Stimulated activated CD8-positive, alpha-beta memory T cell treated with anti-CD3 and anti-CD28 coated beads, Interleukin-15, amount 100 ng/mL, for 48 hours (primary cell): ENCODE data around the gene ZNF423.

Experiments used
- DNase-seq, 2 donors: peaks; one replicate each; pipeline ENCODE4 v3.0.0-alpha.2; 2020; ENCODE audit warnings: low read depth in 2 of 2

The ZNF423 gene

DNA sequence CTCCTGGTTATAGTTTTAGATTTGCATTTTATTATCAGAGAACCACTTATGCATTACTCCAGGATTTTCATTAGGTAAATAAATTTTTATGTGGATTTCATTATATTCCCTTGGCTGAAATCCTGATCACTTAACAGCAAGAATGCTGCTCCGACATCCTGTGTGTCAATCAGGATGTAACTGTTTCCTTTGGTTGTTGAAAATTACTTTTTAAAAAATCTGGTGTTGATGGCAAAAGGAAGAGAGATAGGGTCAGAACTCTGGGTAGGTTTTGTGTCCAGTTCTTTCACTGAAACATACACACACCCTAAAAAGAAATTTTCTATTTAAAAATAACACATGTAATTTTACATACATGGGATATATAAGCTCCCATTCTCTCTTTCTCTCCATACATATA is 30.9 kb downstream of the ZNF423 start:
- DNase-seq: no peak

DNA sequence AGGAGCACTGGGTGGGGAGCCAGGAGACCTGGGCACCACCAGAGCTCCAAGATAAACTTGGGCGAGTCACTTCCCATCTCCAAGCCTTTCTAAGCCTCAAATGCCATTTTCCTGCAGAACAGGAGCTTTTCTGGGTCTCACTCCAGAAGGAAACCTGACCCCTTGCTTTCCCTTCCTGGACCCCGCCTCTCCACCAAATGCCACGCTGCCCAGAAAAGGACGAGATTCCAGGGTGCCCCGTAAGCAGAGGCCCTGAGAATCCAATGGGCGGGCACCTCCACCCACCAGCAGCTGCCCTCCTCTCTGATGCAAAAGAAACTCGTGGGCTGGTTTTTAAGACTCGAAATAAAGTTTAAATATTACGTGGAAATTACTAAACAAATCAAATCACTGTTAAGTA is 31.3 kb downstream of the ZNF423 start:
- DNase-seq: no peak

DNA sequence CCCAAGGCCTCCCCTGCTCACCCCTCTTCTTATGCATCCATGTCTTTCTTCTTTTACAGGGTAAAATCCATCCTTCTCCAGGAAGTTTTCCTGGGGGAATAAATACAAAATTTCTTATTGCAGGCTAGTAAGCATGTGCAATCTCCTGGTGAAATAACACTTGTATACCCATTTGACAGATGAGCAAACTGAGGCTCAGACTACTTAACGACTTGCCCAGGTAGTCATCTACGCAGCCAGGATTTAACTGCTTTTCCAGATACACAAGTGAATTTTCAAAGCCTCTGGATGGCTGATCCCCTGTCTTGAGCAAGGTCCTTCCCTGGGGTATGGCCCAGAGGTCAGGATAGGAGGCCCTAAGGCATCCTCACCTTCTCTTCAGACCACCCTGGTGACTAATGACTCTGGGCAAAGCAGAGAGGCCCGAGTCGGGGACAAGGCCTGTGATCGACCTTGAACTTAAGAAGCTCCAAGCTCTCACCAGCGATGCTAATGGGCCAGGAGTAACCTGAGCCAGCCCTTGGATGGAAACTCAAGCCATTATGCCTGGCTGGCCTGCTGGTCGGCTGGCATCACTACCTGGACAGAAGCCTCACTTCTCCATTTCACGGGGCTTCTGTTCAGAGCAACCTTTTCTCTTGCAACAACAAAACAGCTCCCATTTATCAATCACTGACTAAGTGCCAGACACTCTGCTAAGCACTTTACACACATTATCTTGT is 33.1 kb downstream of the ZNF423 start:
- no peak for DNase-seq

DNA sequence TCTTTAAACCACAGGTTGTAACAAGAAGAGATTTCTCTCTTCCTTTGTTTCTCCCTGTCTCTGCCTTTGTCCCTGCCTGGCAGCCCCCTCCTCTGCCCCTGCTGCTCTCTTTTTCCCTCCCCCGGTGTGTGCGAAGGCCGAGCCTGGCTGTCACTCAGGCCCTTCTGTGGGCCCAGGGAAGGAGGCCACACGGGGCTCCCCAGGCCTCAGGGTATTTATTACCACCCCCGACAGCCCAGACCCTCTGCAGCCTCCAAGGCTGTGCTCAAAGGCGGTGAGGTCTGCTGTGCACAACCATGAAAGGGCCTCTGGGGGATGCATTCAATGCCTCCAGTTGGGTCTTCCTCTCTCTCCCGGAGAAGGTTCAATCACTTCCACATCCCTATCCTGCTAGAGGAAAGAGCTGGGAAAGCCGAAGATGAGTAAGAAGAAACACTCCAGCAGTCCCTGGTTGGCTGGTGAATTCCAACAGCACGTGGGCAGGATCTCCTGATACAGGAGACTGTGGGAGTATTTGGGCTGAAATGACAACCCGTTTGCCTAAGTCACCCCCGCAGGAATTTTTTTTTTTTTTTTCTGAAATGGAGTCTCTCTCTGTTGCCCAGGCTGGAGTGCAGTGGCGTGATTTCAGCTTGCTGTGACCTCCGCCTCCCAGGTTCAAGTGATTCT is 34.2 kb downstream of the ZNF423 start:
- DNase-seq: no peak

DNA sequence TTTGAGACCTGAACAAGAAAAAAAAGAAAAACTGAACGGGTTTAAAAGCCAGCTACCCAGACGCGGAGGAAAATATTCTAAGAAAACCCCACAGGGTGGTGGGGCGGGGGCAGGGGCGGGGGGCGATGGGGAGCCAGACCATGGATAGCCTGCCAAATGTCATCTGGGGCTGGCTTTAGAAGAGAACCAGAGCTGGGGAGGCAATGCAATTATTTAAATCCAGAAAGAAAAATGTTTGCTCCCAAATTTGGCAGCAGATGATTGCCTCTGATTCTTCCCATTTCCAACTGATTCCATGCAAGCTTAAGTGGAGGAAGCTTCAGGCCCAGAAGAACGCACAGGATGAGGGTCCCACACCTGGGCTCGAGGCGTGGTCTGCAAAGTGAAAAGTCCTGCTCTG is 34.8 kb downstream of the ZNF423 start:
- DNase-seq: no peak

DNA sequence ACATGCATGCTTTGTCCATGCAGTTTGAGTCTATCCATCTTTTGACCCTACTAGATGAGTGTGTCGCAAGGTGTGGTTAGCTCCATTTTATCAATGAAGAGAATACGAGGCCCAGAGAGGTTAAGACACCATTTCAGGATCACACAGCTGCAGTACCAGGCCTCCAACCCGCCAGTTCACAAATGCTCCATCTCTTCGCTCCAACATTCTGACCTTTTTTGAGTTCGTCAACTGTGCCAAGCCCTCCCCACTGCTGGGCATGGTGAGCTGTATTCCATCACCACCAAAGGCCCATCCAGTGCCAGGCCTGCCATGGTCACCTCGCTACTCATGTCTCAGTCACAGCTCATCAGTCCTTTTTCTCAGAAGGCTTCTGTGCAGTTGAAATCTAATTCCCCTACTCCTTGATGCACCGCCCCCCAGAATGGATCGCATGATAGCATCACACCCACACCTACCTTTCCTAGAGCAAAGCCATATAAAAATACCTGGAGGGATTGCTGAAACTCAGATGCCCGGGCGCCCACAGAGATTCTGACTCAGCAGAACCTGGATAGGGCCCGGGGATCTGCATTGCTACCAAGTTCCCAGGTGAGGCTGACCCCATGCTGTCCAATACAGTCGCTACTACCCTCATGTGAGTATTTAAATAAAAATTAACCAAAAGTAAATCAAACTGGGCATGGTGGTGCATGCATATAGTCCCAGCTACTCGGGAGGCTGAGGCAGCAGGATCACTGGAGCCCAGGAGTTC is 38.0 kb downstream of the ZNF423 start:
- DNase-seq: no peak

DNA sequence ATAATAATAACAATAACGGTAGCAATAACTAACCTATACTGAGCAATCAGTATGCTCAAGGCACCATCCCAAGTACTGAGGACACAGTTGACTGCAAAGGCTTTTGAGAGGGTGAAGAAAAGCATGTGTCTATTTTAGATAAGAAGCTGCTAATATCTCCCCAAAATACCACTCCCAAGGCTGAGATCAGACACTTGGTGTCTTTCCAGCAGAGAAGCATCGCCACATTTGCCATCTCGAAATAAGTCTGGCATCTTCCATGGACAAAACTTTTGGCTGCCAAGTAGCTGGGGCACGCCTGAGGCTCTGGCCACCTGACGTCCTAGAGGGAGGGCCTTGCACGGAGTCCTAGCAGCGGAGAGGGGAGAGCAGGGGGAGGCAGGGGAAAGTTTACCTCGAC is 39.0 kb downstream of the ZNF423 start:
- no peak for DNase-seq

DNA sequence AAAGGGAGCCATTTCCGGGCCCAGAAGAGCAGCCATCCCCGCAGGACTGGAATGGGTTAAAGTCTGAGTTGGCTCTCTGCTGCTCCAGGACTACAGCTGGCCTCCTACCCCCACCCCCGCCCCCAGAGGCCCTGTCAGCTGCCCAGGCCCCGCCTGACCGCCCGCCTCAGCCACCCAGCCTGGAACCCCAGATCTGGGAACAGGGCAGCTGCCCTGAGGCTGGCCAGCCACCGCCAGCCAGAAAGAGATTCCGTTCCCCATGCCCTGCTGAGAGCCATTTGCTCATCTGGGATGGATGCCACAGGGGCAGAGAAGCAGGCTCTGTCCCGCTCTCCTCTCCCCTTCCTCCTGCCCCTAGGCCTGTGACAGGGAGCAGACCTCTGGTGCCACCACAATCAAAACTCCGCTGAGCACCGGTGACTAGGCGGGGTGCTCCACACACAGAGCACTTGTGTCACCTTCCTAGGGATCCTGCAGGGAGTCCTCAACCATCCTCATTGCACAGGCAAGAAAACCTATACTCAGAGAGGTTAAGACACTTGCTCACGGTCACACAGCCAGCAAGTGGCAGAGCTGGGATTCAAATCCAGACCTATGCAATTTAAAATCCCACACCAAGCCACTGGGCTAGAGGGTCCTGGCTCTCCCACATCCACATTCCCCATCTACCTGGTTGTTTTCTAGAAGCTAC is 44.1 kb downstream of the ZNF423 start:
- no peak for DNase-seq

DNA sequence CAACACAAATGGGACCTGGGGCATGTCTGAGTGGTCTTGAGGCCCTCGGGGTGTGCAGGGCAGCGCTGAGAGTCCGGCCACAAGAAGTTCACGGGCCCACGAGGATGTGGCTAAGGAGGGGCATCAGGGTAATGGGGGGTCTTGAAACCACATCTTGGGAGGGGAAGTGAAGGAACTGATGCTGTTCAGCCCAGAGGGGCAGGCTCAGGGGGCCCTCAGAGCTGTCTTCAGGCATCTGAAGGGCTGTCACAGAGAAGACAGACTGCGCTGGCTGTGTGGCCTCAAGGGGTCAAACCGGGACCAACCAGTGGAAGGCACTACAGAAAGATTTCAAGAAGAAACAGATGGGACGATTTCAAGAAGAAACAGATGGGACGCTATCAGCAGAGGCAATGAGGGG is 45.1 kb downstream of the ZNF423 start:
- DNase-seq: no peak

DNA sequence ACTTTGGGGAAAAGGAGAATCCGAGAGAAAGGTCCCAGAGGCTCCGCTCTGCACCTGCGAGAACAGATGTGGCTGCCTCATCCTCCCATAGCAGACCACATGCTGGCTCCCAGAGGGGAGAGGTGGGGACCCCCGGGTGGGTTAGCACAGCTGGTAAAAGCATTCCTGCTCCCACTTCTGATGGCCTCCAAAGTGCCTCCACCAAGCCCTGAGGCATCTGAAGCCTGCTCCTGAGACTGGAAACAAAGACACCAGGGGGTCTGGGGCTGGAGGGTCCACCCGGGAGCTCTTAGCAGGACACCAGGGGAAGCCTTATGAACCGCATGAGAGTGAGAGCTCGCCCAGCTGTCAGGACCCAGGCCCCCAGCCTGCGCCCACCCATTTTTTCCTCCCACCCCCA is 46.4 kb downstream of the ZNF423 start:
- DNase-seq: no peak

DNA sequence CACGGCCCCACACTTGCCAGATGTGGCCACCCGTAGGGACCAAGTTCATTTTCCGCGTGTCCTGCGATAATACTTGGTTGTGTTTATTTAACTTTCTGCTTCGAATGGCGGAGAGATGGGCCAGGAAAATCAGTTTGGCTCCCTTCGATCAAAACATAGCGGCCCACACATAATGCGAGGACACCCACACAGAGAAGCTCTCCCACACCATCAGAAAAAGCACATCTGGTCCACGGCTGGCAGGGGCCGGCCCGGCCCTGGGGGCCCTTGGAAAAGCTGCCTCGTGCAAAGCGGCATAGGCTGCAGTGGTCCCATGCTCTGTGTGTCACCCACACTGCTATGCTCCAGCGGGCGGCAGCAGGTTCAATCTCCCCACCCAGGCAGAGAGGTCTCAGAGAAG is 46.9 kb downstream of the ZNF423 start:
- no peak for DNase-seq

DNA sequence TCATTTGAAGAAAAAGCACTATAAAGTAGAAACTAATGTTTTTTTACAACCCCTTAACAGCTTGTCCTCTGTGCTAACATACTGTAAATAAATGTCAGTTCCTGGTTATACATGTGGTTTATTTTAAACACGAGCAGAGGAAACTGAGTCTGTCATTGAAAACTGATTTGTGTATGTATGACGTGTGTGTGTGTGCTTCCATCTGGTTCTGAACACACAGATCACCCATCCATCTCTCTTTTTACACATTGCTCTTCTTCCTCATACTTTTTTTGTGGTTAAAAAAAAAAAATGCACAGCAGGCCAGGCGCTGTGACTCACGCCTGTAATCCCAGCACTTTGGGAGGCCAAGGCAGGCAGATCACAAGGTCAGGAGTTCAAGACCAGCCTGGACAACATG is 49.5 kb downstream of the ZNF423 start:
- DNase-seq: no peak

DNA sequence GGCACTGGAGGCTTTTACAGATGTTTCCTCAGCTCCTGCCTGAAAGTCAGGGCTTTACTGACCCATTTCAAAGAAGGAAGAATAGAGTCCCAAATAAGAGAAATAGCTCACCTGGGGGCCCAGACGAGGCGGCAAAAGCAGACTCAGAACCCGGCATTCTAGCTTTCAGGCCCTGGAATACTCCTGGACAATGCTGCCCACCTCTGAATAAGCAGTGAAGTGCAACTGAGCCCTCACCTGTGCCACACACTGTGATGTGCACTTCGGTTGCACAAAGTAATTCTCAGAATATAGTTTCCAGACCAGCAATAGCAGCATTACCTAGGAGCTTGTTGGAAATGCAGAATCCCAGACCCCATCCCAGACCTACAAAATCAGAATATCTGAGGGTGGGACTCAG is 54.6 kb downstream of the ZNF423 start:
- no peak for DNase-seq

DNA sequence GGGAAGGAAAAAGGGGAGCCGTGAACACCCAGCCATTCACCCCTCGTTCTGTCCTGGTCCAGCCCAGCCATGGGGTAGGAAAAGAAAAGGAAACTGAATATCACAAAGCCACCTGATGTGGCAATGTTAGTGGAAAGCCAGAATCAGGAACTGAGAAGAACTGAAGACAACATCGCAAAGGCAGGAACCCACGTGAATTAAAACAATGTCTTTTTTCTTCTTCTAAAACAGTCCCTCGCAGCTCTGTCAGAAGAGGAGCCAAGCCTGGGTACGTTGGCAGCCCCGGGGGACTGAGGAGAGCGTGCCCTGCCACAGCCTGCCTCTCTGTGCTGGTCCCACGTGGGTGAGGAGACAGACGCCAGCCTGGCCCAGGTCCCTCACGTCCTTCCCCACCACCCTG is 55.0 kb downstream of the ZNF423 start:
- no peak for DNase-seq

DNA sequence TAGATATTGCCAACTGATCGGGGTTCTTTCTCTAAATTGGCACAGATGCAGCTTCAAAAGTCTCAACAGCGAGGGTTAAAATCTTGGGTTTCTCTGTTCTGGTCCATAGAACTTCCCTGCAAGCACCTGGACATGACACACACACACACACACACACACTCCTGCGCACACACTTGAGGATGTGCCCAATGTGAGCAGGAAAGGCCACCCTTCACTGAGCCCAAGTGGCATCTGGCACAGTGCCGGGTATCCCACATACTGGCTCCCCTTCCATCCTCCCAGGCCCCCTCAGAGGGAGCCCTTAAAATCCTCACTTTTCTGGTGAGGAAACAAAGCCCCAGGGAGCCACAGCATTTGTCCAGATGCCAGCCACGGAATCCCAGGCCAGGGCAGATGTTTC is 55.5 kb downstream of the ZNF423 start:
- DNase-seq: no peak

DNA sequence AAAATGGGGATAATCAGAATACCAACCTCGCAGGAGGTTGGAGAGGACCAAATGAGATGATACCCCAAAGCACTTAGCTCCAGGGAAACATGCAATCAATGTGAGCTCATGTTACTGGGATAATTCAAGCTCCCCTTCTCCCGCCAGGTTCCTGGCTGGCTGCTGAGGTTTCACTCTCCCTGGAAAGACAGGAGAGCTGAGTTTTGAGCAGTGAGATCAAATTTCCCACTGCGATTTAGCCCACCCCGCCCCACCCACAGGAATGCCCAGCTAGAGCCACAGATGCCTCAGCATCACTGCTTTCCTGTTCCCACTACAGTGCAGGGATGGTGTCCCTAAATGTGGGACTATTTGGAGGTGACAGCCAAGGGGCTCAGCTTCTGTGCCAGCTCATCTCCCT is 56.7 kb downstream of the ZNF423 start:
- DNase-seq: no peak

DNA sequence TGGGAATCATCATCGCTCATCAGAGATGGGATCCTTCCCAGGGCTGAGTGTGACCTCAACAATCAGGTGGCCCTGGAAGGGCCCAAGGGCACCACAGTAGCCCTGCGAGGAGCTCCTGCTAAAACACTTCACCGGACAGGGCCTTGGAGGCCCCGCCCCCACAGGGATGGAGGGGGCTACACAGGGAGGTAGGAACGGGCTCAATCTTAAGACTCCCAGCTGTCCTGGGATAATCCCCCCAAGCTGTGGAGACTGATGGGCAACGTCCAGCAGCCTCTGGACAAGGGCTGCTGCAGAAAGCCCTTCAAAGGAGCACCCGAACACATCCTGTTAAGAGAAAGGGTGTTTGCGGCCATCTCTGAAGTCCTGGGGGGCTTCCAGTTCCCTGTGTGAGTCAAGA is 60.4 kb downstream of the ZNF423 start:
- no peak for DNase-seq

DNA sequence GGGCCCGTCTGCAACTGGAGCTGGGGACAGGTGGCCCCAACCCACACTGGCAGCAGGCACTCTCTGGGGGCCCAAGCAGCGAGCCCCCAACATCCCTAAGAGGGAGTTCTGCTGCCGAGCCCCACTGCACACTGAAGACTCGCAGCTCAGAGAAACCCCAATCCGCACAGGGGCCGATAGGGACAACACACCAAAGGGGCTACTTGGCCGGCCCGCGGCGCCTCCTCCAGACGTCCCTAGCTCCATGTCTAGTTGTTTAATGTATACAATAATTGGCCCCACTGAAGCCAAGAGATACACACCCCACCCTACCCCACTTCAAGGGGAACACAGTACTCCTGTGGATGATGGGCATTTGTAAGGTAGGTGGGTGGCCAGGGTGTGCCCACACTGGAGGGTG is 62.7 kb downstream of the ZNF423 start:
- DNase-seq: no peak

DNA sequence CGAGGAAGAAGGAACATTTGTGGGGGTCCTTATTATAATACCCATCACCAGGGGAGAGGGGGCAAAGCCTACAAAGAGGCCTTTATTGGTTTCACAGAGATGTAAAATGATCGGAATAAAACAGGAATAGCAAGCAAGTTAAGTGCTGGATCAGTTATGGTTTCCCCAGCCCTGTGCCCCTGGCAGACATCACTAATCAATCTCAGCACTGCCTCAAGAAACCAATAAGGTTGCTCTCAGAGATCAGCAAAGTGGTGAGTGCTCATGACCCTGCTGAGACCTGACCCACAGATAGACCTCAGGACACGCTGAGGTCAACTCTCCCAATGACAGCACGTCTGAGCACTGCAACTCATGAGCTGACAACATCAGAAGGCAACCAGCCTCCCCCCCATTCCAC is 66.3 kb downstream of the ZNF423 start:
- DNase-seq: no peak

DNA sequence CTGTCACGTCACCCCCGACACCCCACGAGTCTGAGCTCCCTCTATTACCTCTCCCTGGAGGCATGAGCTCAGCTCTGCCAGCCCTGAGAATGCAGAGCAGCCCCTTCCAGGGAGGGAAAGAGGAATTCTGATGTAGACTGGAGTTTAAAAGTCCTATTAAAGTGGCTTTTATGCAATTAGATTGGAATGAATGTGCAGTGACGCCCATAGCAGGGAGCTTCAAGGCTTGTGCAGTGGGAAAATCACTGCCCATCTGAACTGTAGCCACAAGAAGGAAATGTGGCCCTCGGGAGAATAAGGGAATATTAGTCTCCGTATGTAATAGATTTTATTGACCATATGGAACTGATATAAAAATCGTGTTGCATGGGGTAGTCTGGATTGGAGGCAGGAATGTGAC is 66.9 kb downstream of the ZNF423 start:
- no peak for DNase-seq

DNA sequence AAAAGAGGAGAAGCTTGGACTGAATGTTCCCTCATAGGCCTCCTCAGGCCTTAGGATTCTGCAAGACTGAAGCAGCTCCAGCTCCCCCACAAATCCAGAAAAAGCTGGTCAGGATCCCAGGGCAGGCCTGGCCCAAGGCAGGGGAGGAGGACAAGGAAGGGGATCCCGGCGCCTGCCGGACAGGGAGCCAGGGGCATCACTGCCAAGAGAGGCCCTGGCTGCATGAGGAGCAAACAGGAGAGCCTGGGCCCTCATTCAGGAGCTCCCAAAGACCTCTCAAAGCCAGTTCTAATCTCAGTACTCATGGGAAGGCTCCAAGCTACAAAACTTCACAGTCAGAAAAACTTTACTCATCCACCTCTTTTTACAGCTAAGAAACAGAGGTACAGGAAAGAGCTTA is 67.3 kb downstream of the ZNF423 start:
- DNase-seq: no peak

DNA sequence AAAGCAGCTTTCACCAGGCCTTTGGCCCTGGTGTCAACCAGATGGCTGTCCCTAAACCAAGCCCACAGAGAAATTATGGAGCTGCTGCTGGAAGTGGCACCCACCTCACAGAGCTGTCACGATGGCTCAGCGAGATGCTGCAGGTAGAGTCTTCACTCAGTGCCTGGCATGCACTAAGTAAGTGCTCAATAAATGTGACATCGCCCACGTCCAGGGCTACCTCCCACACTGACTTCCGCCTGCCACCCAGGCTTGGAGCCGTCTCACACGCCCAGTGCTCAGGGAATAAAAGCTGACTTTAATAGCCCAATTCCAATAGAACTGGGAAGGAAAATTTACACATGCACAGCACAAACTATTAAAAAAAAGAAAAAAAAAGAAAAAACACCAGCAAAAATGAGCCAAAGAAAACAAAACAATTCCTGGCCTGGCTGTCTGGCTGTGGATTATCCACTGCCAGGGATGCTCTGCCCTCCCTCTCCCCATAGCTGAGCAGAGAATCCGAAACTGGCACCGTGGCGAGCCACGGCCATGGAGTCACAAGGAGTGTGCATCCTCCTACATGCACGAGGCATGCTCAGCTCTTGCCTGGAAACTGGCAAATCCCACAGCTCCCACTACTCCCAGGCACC is 68.9 kb downstream of the ZNF423 start:
- no peak for DNase-seq
